CD1c-positive myeloid dendritic cell (primary cell): ENCODE measurements around the gene SPATA7.
"Not testable (repeated sequence)": the region's sequence is repeated elsewhere in the genome, so short reads cannot be mapped to it uniquely, and the experiment has no call there.

Experiments used
- DNase-seq: peaks from one replicate; pipeline ENCODE4 v3.0.0-alpha.2; 2016; ENCODE audit errors: extremely low spot score

The SPATA7 gene

DNA sequence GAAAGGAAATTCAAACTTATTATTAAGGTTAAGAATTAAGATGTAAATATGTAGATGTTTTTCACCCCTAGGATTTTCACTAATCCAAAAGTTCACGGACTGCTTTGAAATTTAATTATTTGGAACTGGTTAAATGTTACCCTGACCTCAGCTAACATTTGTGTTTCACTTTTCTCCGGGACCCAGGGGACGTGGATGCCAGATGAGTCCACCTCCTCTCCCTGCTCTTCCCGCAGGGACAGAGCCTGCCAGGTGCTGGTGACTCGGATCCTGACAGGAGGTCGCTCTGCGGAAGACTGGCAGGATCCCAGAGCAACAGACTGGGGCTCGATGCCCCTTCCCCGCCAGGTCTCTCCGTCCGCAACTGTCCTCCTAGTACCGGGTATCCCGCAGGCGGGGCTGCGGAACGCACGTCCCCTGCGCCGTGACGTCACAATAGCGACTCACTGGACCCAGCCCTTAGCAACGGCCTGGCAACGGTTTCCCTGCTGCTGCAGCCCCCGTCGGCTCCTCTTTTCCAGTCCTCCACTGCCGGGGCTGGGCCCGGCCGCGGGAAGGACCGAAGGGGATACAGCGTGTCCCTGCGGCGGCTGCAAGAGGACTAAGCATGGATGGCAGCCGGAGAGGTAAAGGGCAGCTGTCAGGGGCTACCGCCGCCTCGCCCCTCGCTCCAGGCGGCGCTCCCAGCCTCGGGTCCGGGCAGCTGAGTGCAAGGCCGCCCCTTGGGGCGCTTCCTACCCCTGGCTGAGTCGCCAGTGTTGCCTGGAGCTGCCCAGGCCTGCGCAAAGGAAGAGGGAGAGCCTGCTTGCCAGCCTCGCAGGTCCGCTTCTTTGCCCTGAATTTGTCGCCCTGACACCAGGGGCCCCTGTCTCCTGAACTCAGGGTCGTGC, at the start of gene SPATA7:
Gene SPATA7, plus strand, starts transcription at position 446 of the 890 bp plus-strand sequence. Its CDS starts 162 bp downstream, at position 608.
- peak; percentile 88 for DNase-seq

- no peak for DNase-seq
These were observed 45.1 kb upstream of the SPATA7 start for GRCh38 chr14:88340357-88340756.

DNA sequence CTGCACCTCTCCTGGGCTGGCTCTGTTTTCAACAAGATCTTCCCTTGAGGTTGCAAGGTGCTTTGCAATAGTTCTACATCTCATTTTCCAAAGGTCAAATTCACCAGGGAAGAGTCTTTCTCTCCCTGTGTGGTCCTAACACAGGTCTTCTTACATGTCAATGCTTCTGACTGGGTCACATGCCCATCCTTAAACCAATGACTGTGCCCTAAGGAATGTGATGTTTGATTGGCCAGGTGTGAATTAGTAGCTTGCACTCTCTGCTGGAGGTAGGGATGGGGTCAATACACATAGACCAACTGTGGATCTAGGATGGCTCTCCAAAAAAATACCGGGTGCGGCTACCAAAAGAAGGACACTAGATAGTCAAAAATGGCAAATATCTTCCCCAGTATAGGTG, 42.5 kb upstream of the SPATA7 start:
- no peak for DNase-seq

- DNase-seq, result no peak
These were observed 39.3 kb upstream of the SPATA7 start for GRCh38 chr14:88346048-88346639.

DNA sequence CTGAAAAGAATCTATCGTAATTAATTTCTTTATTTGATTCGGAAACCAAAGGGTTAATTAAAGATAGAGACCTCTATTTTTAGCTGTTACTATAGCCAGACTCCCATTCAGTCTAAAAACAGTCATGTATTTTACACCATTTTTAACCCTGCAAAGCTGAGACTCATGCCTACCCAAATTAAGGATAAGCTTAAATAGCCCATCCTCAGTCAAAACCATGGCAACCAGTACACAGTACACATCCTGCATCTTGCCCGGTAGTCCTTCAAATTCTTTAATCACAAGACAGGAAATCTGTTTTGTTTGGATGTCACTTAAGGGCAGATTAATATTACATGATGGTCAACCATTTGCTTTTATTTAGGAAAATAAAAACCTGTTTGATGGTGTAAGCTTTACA, 36.9 kb upstream of the SPATA7 start:
- DNase-seq, result no peak

- DNase-seq, result no peak
These were observed 33.3 kb upstream of the SPATA7 start for GRCh38 chr14:88351966-88352691.

GRCh38 chr14:88352698-88353097, 32.8 kb upstream of the SPATA7 start:
- DNase-seq, result no peak

DNA sequence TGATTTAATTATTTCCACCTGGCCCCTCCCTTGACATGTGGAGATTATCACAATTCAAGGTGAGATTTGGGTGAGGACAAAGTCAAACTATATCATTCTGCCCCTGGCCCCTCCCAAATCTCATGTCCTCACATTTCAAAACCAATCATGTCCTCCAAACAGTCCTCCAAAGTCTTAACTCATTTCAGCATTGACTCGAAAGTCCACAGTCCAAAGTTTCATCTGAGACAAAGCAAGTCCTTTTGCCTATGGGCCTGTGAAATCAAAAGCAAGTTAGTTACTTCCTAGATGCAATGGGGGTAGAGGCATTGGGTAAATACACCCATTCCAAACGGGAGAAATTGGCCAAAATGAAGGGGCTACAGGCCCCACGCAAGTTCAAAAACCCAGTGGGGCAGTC, 31.1 kb upstream of the SPATA7 start:
- DNase-seq, result no peak

- no peak for DNase-seq
These were observed 26.0 kb upstream of the SPATA7 start for GRCh38 chr14:88359500-88359899.

DNA sequence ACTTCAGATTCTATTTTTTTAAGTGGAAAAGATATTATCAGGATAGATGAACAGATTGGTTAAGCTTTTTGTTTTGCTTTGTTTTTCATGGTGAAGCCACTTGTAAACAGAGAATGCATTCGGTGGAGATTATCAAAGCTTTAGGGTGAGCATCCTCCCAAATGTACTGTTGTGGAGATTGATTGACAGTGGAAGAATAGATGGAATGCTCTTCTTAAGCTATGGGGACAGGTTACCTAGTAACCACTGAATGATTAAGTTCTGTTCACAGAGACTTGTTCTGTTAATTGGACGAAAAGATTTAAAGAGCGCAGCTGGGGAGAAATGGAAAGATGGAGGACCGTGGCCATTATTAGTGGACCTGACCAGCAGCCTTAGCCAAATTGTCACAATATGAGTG, 21.8 kb upstream of the SPATA7 start:
- no peak for DNase-seq

DNA sequence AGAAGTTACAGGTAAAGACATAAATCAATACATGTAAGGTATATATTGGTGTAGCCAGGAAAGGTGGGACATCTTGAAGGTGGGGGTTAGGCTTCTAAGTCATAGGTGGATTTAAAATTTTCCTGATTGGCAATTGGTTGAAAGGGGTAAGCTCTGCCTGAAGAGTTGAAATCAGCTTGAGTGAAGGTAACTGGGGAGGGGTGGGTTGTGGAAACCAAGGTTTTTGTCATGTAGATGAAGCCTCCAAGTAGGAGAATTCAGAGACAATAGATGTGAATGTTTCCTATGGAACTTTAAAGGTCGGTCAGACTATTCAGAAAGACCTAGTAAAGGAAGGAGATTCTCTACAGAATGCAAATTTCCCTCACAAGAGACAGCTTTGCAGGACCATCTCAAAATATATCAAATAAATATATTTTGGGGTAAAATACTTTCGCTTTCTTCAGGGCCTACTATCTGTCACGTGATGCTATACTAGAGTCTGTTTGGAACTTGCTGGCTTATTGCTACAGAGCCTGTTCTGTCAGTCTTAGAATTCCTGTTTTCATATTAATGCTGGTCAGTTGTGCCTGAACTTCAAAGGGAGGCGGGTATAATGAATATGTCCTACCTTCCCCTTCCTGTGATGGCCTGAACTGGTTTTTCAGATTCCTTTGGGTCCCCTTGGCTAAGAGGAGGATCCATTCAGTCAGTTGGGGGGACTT, 20.6 kb upstream of the SPATA7 start:
- DNase-seq, result no peak

GRCh38 chr14:88369496-88369895, 16.0 kb upstream of the SPATA7 start:
- DNase-seq, result no peak

- DNase-seq, result no peak
These were observed 5.6 kb upstream of the SPATA7 start for GRCh38 chr14:88379706-88380343.

DNA sequence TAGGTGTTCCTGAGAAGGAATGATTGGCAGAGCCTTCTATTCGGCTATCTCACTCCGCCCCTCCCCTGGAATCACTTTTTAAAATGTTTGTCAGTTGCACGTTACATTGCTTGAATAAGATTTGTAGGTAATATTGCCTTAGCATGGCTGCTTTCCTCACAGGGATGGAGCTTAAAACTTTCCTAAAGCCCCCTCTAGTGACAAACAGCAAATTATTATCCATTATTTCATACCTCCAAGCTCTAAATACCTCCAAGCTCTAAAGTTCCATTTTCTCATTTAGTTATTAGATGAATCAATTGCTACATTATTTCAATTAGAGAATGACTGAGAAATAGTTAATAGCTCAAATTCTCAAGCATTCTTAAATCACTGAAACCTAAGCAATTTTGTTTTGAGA, 5.1 kb upstream of the SPATA7 start:
- DNase-seq, result no peak

DNA sequence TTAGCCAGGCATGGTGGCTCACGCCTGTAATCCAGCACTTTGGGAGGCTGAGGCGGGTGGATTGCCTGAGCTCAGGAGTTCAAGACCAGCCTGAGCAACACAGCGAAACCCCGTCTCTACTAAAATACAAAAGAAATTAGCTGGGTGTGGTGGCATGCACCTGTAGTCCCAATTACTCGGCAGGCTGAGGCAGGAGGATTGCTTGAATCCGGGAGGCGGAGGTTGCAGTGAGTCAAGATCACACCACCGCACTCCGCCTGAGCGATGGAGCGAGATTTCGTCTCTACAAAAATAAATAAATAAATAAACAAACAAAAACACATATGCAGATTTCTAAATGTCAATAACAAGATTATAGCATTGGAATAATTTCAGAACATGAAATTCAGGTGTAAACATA, 3.8 kb upstream of the SPATA7 start:
- DNase-seq, result not testable (repeated sequence)

GRCh38 chr14:88384718-88385117, 739 bp upstream of the SPATA7 start:
- peak; percentile 20 for DNase-seq

- no peak for DNase-seq
These were observed 868 bp downstream of the SPATA7 start for GRCh38 chr14:88386256-88386794.

DNA sequence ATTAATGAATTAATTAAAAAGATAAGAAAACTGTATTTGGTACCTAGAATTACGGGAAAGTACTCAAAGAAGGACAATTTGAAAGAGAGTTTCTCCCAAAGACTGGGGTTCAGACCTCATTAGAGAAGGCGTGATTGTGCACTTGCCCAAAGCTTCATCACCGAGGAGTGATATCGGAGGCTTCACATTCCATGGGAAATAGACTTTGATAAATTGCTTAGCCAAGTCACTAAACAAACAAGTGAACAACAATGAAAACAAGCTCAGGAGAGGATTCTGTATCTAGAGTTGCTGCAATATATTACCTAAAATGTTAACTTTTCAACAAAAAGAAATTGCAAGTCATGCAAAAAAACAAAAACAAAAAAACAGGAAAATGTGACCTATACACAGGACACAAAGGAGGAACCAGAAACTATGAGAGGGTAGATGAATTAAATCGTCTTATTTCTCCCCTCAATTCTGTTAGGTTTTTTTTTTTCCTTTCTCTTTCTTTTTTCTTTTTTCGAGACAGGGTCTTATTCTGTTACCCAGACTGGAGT, 3.4 kb downstream of the SPATA7 start:
- DNase-seq, result peak; percentile 2

- DNase-seq, result no peak
These were observed 7.2 kb downstream of the SPATA7 start for GRCh38 chr14:88392609-88393008.

- DNase-seq, result no peak
These were observed 25.6 kb downstream of the SPATA7 start for GRCh38 chr14:88411039-88411438.

GRCh38 chr14:88417594-88417993, 32.1 kb downstream of the SPATA7 start:
- no peak for DNase-seq
